NOMO-1 (cell line): Measurements from ENCODE around the gene VGF.
"Not testable (repeated sequence)": the region's sequence is repeated elsewhere in the genome, so short reads cannot be mapped to it uniquely, and the experiment has no call there.

Source experiments
- DNase-seq, 2 experiments: peaks; one replicate each; lab custom pipeline; 2025; ENCODE audit not compliant: unreplicated experiment in 2 of 2; lab: John Stamatoyannopoulos, UW

VGF gene

DNA sequence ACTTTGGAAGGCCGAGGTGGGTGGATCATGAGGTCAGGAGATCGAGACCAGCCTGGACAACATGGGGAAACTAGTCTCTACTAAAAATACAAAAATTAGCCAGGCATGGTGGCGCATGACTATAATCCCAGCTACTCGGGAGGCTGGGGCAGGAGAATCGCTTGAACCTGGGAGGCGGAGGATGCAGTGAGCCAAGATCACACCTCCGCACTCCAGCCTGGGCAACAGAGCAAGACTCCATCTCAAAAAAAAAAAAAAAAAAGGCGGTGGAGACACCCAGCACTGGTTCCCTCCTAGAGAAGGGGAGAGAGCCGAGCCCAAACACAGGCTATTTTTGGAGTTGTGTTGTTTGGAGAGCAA is 43.8 kb downstream of the VGF start:
- not testable (repeated sequence) for DNase-seq

DNA sequence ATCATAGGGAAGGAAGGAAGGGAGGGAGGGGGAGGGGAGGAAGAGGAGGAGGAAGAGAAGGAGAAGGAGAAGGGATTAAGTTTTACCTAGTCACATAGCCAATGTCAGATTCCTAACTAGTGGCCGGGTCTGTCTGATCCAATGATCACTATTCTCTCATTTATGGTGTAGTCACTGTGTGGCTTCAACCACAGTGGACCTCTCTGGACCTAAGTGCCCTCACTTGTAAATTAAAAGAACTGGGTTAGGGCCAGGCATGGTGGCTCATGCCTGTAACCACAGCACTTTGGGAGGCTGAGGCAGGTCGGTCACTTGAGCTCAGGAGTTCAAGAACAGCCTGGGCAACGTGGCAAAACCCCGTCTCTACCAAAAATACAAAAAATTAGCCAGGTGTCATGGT is 45.1 kb downstream of the VGF start:
- no peak for DNase-seq

DNA sequence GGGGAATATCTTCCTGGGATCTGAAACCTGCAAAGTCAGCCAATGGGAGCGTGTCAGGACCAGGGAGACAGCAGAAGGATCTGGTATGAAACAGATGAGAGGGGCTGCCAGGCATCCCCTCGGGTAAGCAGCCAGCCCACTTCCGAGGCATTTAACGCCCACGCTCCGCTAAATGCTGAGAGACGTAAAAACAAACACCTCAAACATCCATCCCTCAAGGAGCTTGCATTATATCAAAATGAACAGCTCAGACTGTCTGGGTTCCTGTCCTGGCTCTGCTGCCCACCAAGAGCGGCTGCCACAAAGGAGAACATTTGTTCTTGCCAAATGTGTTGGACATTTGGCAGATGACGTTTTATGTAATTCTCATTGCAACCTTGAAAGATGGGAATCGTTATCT is 45.5 kb downstream of the VGF start:
- no peak for DNase-seq

GRCh38 chr7:101118856-101119255 is 46.5 kb downstream of the VGF start:
- no peak for DNase-seq

- no peak for DNase-seq
Measured at GRCh38 chr7:101116898-101117297, 48.5 kb downstream of the VGF start.

GRCh38 chr7:101115215-101115614 is 50.2 kb downstream of the VGF start:
- no peak for DNase-seq

DNA sequence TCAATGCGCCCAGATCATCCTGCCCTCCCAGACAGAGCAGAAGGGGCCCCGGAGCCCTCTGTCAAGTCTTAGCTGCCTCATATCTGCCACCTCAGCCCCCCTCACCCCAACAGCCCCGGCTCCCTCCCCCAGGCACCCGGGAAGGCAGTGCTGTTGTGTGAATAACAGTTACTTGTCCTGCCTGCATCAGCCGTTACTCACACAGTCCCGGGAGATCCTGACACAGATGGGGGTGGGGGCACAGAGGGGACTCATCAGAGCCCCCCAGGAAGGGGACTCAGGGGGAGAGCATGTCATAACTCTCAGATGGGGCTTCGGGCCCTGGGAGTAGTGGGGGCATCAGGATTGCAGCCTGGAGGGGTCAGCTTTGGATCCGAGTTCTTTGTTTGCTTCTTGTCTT is 50.9 kb downstream of the VGF start:
- DNase-seq, result no peak

- no peak for DNase-seq
Measured at GRCh38 chr7:101113836-101114235, 51.5 kb downstream of the VGF start.

DNA sequence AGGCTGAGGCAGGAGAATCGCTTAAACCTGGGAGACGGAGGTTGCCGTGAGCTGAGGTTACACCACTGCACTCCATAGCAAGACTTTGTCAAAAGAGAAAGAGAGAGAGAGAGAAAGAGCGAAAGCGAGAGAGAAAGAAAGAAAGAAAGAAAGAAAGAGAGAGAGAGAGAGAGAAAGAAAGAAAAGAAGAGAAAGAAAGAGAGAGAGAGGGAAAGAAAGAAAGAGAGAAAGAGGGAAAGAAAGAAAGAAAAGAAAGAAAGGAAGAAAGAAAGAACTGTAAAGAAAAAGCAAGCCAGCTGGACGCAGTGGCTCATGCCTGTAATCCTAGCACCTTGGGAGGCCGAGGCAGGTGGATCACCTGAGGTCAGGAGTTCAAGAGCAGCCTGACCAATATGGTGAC is 52.2 kb downstream of the VGF start:
- not testable (repeated sequence) for DNase-seq
